Skeletal muscle tissue (tissue), 4 donors: Measurements from ENCODE around the gene SHISAL2B. TPM values are rescaled to one million over a fixed set of nuclear protein-coding genes. Genes with fewer than 3 reads are reported as not detected.

Experiments
- H3K27ac ChIP-seq: one replicate; pipeline ENCODE4 v1.7.0; 2013; ENCODE audit warnings: mild to moderate bottlenecking, low read depth, low read length, inconsistent platforms
- H3K27me3 ChIP-seq, 3 donors: one replicate each; pipeline ENCODE4 v1.7.0; 2013; ENCODE audit warnings: low read length in 3 of 3; ENCODE audit not compliant: control insufficient read depth in 3 of 3, insufficient read depth in 3 of 3
- H3K36me3 ChIP-seq, 3 donors: one replicate each; pipeline ENCODE4 v1.7.0; 2013; ENCODE audit warnings: low read length in 3 of 3; ENCODE audit not compliant: control insufficient read depth in 3 of 3, insufficient read depth in 3 of 3
- H3K4me1 ChIP-seq, 3 donors: one replicate each; pipeline ENCODE4 v1.7.0; 2013; ENCODE audit warnings: low read length in 3 of 3, mild to moderate bottlenecking in 3 of 3; ENCODE audit not compliant: control insufficient read depth in 3 of 3, insufficient read depth in 3 of 3
- H3K4me3 ChIP-seq, 3 donors: one replicate each; pipeline ENCODE4 v1.7.0; 2013; ENCODE audit warnings: low read length in 3 of 3
- H3K9ac ChIP-seq, 3 donors: one replicate each; pipeline ENCODE4 v1.7.0; 2013; ENCODE audit warnings: low read length in 3 of 3, mild to moderate bottlenecking in 3 of 3, moderate library complexity in 2 of 3, low read depth in 1 of 3
- H3K9me3 ChIP-seq, 3 donors: one replicate each; pipeline ENCODE4 v1.7.0; 2013; ENCODE audit warnings: low read length in 3 of 3; ENCODE audit not compliant: control insufficient read depth in 3 of 3
- total RNA-seq: library from RNA; depleted of rRNA; stranded (reverse); fragments of >200 nt; gene quantifications from one replicate; pipeline ENCODE4 v1.2.3, GENCODE V29; 2014
- donor health status: Osteomylitis.

Gene SHISAL2B
- total RNA-seq, 1 donor from 2014 or later = not detected

GRCh38 chr5:64666078-64666477 is 24.2 kb upstream of the SHISAL2B start:
- Histone ChIP-seq H3K9ac (no peak overlapping the region), H3K36me3 (no peaks in the 10 kb centered on the region), H3K9me3 (no peaks in the 10 kb centered on the region), H3K4me1 (no peaks in the 10 kb centered on the region), H3K27me3 (peaks cover 0 to 2% (median 0%) of the 10 kb centered on the region in 3 donors), H3K27ac (no peak overlapping the region), H3K4me3 (no peak overlapping the region)

GRCh38 chr5:64667068-64667467 is 23.2 kb upstream of the SHISAL2B start:
- no peaks in the 10 kb centered on the region for H3K9me3 ChIP-seq
- H3K27ac ChIP-seq = no peak overlapping the region
- peaks cover 0 to 2% (median 0%) of the 10 kb centered on the region in 3 donors for H3K27me3 ChIP-seq
- H3K4me3 ChIP-seq = no peak overlapping the region
- no peaks in the 10 kb centered on the region for H3K4me1 ChIP-seq
- H3K9ac ChIP-seq = no peak overlapping the region
- no peaks in the 10 kb centered on the region for H3K36me3 ChIP-seq

- peaks cover 0 to 2% (median 0%) of the 10 kb centered on the region in 3 donors for H3K27me3 ChIP-seq
- no peaks in the 10 kb centered on the region for H3K4me1 ChIP-seq
- H3K4me3 ChIP-seq = no peak overlapping the region
- no peak overlapping the region for H3K9ac ChIP-seq
- no peak overlapping the region for H3K27ac ChIP-seq
- H3K9me3 ChIP-seq = no peaks in the 10 kb centered on the region
- H3K36me3 ChIP-seq = no peaks in the 10 kb centered on the region
Observed at GRCh38 chr5:64670277-64670676, 20.0 kb upstream of the SHISAL2B start.

- Histone ChIP-seq H3K36me3 (no peaks in the 10 kb centered on the region), H3K27ac (no peak overlapping the region), H3K9ac (no peak overlapping the region), H3K9me3 (no peaks in the 10 kb centered on the region), H3K4me1 (no peaks in the 10 kb centered on the region), H3K4me3 (no peak overlapping the region), H3K27me3 (peaks cover 0 to 2% (median 0%) of the 10 kb centered on the region in 3 donors)
Observed at GRCh38 chr5:64671678-64672077, 18.6 kb upstream of the SHISAL2B start.

GRCh38 chr5:64678374-64678773 is 11.9 kb upstream of the SHISAL2B start:
- no peak overlapping the region for H3K4me3 ChIP-seq
- H3K36me3 ChIP-seq = no peaks in the 10 kb centered on the region
- no peak overlapping the region for H3K9ac ChIP-seq
- no peak overlapping the region for H3K27ac ChIP-seq
- H3K4me1 ChIP-seq = no peaks in the 10 kb centered on the region
- H3K9me3 ChIP-seq = no peaks in the 10 kb centered on the region
- no peaks in the 10 kb centered on the region for H3K27me3 ChIP-seq

- Histone ChIP-seq H3K9me3 (no peaks in the 10 kb centered on the region), H3K4me1 (no peaks in the 10 kb centered on the region), H3K9ac (no peak overlapping the region), H3K4me3 (no peak overlapping the region), H3K36me3 (no peaks in the 10 kb centered on the region), H3K27me3 (no peaks in the 10 kb centered on the region), H3K27ac (no peak overlapping the region)
Observed at GRCh38 chr5:64680289-64680688, 10.0 kb upstream of the SHISAL2B start.

DNA sequence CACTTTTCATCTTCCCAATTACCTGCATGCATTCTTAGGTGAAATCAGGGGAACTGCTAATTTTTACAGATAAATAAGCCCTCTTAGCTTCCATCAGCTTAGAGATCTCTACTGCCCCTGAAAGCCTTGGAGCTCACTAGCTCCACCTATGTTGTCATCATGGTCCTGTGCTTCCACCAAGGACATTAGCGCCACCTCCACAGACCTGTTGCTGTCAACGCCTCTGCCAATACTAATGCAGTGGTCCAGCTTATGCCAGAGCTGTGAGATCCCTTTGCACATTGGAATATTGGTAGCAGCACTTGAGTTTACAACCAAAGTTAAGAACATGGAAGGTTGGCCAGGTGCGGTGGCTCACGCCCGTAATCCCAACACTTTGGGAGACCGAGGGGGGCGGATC is 7.7 kb upstream of the SHISAL2B start:
- H3K36me3 ChIP-seq = no peaks in the 10 kb centered on the region
- H3K9me3 ChIP-seq = no peaks in the 10 kb centered on the region
- no peak overlapping the region for H3K4me3 ChIP-seq
- no peaks in the 10 kb centered on the region for H3K4me1 ChIP-seq
- no peaks in the 10 kb centered on the region for H3K27me3 ChIP-seq
- no peak overlapping the region for H3K27ac ChIP-seq
- H3K9ac ChIP-seq = no peak overlapping the region

DNA sequence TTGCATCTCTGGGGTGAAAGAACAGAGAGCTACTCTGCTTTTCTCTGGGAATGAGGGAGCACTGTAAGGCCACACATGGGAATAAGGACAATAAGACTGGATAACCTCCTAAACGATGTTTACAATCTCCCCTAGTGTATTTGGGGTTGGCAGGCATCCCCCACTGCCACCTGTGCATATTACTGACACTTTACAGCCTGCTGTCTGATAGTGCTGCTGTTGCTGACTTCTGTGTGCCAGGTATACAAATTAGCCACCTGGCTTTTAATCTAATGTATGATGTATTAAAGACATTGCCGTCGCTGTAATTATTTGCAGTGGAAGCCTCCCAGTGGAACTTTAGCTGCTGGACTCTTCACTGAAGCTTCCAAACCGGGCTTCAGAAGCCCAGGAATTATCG is 4.4 kb upstream of the SHISAL2B start:
- Histone ChIP-seq H3K4me3 (no peak overlapping the region), H3K9me3 (no peaks in the 10 kb centered on the region), H3K9ac (no peak overlapping the region), H3K27ac (no peak overlapping the region), H3K4me1 (peaks cover 0 to 8% (median 5%) of the 10 kb centered on the region in 3 donors), H3K36me3 (no peaks in the 10 kb centered on the region), H3K27me3 (peaks cover 9 to 16% (median 13%) of the 10 kb centered on the region in 3 donors)

DNA sequence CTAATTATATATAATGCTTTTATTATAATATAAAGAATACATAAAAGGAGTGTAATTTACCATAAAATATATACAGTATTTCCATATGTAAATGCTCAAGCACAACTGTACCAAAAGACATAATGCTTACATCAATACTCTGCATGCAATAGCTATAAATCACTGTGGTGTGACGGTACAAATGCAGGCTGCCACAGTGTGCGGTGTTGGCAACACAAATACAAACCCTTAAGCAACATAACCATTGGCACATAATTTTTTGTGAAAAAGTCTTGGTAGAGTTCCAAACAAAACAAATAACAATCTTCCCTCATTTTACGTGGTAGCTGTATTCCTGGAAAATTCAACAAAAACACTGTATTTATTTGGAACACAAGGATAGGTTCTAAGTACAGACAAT is 1.9 kb upstream of the SHISAL2B start:
- Histone ChIP-seq H3K4me3 (no peak overlapping the region), H3K36me3 (no peaks in the 10 kb centered on the region), H3K9ac (no peak overlapping the region), H3K27ac (no peak overlapping the region), H3K4me1 (peaks cover 0 to 8% (median 5%) of the 10 kb centered on the region in 3 donors), H3K9me3 (no peaks in the 10 kb centered on the region), H3K27me3 (peaks cover 12 to 23% (median 22%) of the 10 kb centered on the region in 3 donors)

- peaks cover 0 to 8% (median 5%) of the 10 kb centered on the region in 3 donors for H3K4me1 ChIP-seq
- H3K9ac ChIP-seq = no peak overlapping the region
- H3K4me3 ChIP-seq = no peak overlapping the region
- H3K36me3 ChIP-seq = no peaks in the 10 kb centered on the region
- no peaks in the 10 kb centered on the region for H3K9me3 ChIP-seq
- no peak overlapping the region for H3K27ac ChIP-seq
- H3K27me3 ChIP-seq = peaks cover 12 to 23% (median 23%) of the 10 kb centered on the region in 3 donors
Observed at GRCh38 chr5:64688965-64689364, 1.3 kb upstream of the SHISAL2B start.

DNA sequence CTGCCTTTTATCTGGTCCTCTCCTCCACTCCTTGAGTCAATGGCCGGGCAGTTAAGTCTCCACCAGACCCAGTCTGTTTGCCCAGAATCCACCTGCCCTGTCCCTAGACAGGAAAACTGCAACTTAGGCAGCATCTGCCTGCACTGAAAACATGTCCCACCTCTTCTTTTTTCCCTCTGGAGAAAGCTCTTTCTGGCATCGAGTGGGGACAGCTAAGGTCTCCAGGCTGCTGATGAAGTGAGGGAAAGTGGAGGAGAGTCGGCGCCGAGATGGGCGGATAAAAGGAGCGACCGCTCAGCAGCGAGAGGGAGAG is 243 bp upstream of the SHISAL2B start:
- Histone ChIP-seq H3K36me3 (no peaks in the 10 kb centered on the region), H3K27ac (no peak overlapping the region), H3K9me3 (no peaks in the 10 kb centered on the region), H3K9ac (peak overlapping the region in 2 of 3 donors; percentile 6 to 26), H3K27me3 (peaks cover 12 to 23% (median 23%) of the 10 kb centered on the region in 3 donors), H3K4me3 (peak overlapping the region; percentile 17 to 60 (median 60)), H3K4me1 (peaks cover 0 to 8% (median 5%) of the 10 kb centered on the region in 3 donors)
